ENCODE results near the gene LARP4. TPM values are rescaled to one million over a fixed set of nuclear protein-coding genes. Genes with fewer than 3 reads are reported as not detected.

LARP4 gene
- polyA plus RNA-seq, 1 donor from 2014 or later = 17.8 TPM

GRCh38 chr12:50440288-50440687, 39.6 kb downstream of the LARP4 start:
- no peaks in the 10 kb centered on the region for H4K20me1 ChIP-seq (ENCODE audit: insufficient read depth)
- no peaks in the 10 kb centered on the region for H3K79me2 ChIP-seq (replicated peaks; ENCODE audit: insufficient read depth, low read length)
- H3K27ac ChIP-seq (ENCODE audit: low read length) = no peak overlapping the region
- H3K27me3 ChIP-seq (ENCODE audit: insufficient read depth, low read depth, low read length) = no peaks in the 10 kb centered on the region
- no peak overlapping the region for H2AFZ ChIP-seq (ENCODE audit: low read depth, low read length)
- H3K4me3 ChIP-seq (ENCODE audit: low read length) = no peak overlapping the region
- no peaks in the 10 kb centered on the region for H3K36me3 ChIP-seq (ENCODE audit: insufficient read depth, low read length)
- TF ChIP-seq TAF1 (IDR thresholded peaks at IDR 0.05; ENCODE audit: low read depth) = no peak
- no peak for TF ChIP-seq SMC3 (conservative IDR thresholded peaks at IDR 0.05; ENCODE audit: poor library complexity)
- no peak for TF ChIP-seq POLR2AphosphoS5 (IDR thresholded peaks at IDR 0.05)
- no peak for TF ChIP-seq EZH2 (IDR thresholded peaks at IDR 0.05; ENCODE audit: borderline replicate concordance, insufficient read depth, low read length, poor library complexity, severe bottlenecking)
- TF ChIP-seq EP300 (conservative IDR thresholded peaks at IDR 0.05; ENCODE audit: poor library complexity, severe bottlenecking) = no peak
- TF ChIP-seq MXI1 (conservative IDR thresholded peaks at IDR 0.05; ENCODE audit: poor library complexity, severe bottlenecking) = no peak
- no peak for TF ChIP-seq CTCF (IDR thresholded peaks at IDR 0.05; ENCODE audit: poor library complexity, severe bottlenecking)
- no peak for TF ChIP-seq RAD21 (conservative IDR thresholded peaks at IDR 0.05)
- no peak for TF ChIP-seq REST (IDR thresholded peaks at IDR 0.05; ENCODE audit: borderline replicate concordance)
- no peaks in the 10 kb centered on the region for H3K9me2 ChIP-seq (ENCODE audit: insufficient read depth, low read length)
- no peaks in the 10 kb centered on the region for H3F3A ChIP-seq (ENCODE audit: insufficient read depth, low read length, poor library complexity, severe bottlenecking)
- no peaks in the 10 kb centered on the region for H3K9me3 ChIP-seq (ENCODE audit: low read length)
- H3K9ac ChIP-seq (ENCODE audit: low read length) = no peak overlapping the region
- H3K4me2 ChIP-seq (ENCODE audit: low read length) = no peak overlapping the region

GRCh38 chr12:50441763-50442162, 41.1 kb downstream of the LARP4 start:
- Histone ChIP-seq H3K9me3 (ENCODE audit: low read length) (no peaks in the 10 kb centered on the region), H4K20me1 (ENCODE audit: insufficient read depth) (no peaks in the 10 kb centered on the region), H3K4me3 (ENCODE audit: low read length) (no peak overlapping the region), H3K36me3 (ENCODE audit: insufficient read depth, low read length) (peaks cover 3% of the 10 kb centered on the region), H3K27ac (ENCODE audit: low read length) (no peak overlapping the region), H3K9ac (ENCODE audit: low read length) (no peak overlapping the region), H3K27me3 (ENCODE audit: insufficient read depth, low read depth, low read length) (no peaks in the 10 kb centered on the region), H3K9me2 (ENCODE audit: insufficient read depth, low read length) (no peaks in the 10 kb centered on the region), H2AFZ (ENCODE audit: low read depth, low read length) (no peak overlapping the region), H3F3A (ENCODE audit: insufficient read depth, low read length, poor library complexity, severe bottlenecking) (no peaks in the 10 kb centered on the region), H3K4me2 (ENCODE audit: low read length) (no peak overlapping the region), H3K79me2 (replicated peaks; ENCODE audit: insufficient read depth, low read length) (no peaks in the 10 kb centered on the region)
- TF ChIP-seq EP300 (conservative IDR thresholded peaks at IDR 0.05; ENCODE audit: poor library complexity, severe bottlenecking) (no peak), RAD21 (conservative IDR thresholded peaks at IDR 0.05) (no peak), MXI1 (conservative IDR thresholded peaks at IDR 0.05; ENCODE audit: poor library complexity, severe bottlenecking) (no peak), CTCF (IDR thresholded peaks at IDR 0.05; ENCODE audit: poor library complexity, severe bottlenecking) (no peak), TAF1 (IDR thresholded peaks at IDR 0.05; ENCODE audit: low read depth) (no peak), SMC3 (conservative IDR thresholded peaks at IDR 0.05; ENCODE audit: poor library complexity) (no peak), REST (IDR thresholded peaks at IDR 0.05; ENCODE audit: borderline replicate concordance) (no peak), POLR2AphosphoS5 (IDR thresholded peaks at IDR 0.05) (no peak), EZH2 (IDR thresholded peaks at IDR 0.05; ENCODE audit: borderline replicate concordance, insufficient read depth, low read length, poor library complexity, severe bottlenecking) (no peak)

Measured in neural cell (in vitro differentiated cells).